GM19035 (cell line): ENCODE data around the gene BAG5.

Source experiments
- ATAC-seq: cut with Tn5 transposase; IDR thresholded peaks from one replicate; pipeline ENCODE4 v1.9.1; 2021; ENCODE audit not compliant: unreplicated experiment

BAG5 gene

DNA sequence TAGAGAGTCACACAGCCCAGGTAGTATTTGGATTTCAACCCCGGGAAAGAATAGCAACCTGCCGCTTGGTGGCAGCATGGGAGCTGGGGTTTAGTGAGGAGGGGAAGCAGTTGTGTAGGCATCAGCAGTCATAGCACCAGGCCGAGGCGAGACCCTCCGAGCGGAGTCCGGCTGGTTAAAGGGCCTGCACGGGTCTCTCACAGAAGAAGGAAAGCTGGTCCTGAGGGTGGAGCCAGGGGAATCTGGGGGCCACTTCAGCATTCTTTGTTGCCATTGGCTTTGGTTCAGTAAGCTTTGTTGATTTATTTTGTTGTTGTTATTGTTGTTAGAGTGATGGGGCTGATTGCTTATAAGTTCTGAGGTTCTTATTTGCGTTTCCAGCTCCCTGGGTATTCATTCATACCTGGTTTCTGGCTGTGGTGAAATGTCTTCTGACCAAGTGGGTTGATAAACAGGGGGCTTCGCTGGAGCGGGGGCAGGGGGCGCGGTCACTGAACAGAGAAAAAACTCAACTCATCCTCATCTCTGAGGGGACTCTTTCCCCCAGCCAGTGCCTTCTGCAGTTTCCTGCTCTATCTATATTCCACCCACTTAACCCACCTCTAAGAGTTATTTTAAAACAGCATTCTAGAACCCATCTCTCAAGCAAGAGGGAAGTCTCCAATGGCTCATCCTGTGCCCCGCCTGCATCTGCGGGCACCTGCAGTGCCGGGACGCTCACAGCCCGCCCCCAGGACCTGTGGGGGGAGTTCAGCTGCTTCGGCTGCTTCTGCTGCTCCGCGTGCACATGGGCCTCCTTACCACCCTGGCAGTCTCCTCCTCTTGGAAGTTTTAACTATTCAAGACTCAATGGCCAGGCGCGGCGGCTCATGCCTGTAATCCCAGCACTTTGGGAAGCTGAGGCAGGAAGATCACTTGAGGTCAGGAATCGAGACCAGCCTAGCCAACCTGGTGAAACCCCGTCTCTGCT lies 51.4 kb downstream of the BAG5 start:
- no peak for ATAC-seq

DNA sequence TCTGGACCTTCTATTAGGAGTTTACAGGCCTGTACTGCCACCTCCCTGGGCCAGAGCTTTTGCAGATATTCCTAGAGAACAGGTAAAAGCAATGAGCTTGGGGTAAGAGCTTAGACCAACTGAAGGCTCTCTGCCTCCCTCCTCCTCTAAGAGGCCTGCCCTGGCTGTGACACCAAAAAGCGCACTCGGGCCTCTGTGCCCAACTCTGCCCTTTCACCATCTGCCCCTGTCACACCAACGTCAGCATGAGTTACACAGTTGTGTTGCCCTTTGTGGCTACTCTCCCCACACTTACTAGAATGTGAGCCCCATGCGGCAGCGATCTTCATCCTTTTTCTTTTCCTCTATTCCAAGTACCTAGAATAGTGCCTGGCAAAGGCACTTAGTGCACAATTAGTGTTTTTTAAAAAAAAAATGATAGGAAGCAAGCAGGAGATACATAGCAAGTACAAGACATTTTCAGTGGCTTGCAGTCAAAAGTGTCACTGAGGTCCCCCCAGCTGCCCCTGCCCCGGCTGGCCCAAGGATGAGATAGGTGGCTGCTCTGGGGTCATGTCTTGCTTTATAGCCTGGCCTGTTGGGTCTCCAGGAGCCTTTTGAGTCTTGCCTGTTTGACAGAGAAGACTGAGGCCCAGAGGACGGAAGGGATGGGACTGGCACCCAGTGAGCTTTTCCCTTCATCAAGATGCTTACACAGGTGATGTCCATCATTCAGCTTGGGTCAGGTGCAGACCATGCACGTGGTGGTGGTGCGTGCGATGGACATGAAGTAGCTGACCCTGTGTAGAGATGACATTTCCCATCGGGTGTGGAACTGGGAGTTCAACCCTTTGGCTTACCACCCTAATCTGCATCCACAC lies 52.4 kb downstream of the BAG5 start:
- no peak for ATAC-seq

DNA sequence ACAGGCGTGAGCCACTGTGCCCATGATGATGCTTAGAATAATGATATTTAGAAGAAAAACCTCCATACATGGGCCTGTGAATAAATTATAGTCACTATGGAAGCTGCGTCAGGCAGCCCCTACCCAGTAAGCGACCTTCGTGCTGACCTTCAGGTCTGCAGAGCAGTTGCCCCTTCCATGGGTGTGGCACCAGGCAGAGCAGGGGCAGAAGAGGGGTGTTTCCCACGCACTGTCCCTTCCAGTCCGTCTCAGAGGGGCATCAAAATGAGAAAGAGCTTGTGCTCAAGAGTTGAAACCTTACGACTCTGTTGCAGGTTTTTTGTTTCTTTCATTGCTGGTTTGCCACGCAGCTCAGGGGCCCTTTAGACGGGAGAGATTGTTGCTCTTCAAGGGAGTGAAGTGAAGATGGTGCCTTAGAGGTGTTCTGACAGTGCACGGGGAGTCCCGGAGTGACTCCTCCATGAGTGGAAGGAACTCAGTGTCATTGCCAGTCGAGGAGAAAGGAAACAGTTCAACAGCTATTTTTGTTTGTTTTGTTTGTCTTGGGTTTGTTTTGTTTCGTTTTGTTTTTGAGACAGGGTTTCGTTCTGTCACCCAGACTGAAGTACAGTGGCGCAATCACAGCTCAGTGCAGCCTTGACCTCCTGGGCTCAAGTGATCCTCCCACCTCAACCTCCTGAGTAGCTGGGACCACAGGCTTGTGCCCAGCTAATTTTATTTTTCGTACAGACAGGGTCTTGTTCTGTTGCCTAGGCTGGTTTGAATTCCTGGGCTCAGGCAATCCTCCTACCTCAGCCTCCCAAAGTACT lies 53.7 kb downstream of the BAG5 start:
- ATAC-seq: no peak

DNA sequence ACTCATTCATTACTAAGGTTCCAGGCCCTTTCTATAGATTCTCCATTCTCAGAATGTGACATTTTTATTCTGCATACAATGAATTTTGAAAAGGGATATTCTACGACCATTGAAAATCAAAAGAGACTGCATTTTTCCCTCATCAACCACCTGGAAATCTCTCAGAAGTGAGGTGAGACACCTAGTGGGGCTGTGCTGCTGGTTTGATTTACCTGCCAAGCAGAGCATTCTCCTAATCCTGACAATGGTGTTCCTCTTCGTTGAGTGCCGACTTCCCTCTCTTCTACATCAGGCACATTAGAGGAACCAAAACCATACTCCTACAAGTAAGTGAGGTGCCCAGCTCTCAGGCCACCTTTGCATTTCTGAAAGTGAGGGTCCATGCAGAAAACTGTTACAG lies 54.7 kb downstream of the BAG5 start:
- no peak for ATAC-seq
